Erythroblast (primary cell): ENCODE data around the gene PMPCA.

ENCODE experiments used
- GATA1 ChIP-seq: IDR thresholded peaks from 2 replicates; pipeline ENCODE4 v1.6.1; 2011; ENCODE audit warnings: low read depth, mild to moderate bottlenecking, control low read depth, low read length, moderate library complexity
- POLR2A ChIP-seq: IDR thresholded peaks from 2 replicates; pipeline ENCODE4 v1.6.1; 2011; ENCODE audit warnings: mild to moderate bottlenecking, low read length

- TF ChIP-seq POLR2A (no peak), GATA1 (no peak)
These were observed 38.5 kb upstream of the PMPCA start for GRCh38 chr9:136372006-136372405.
